Prostate gland (tissue), 2 donors: ENCODE measurements around the gene ARRB1. TPM values are rescaled to one million over a fixed set of nuclear protein-coding genes. Genes with fewer than 3 reads are reported as not detected.

Source experiments
- DNase-seq: peaks from one replicate; pipeline ENCODE4 v3.0.0-alpha.2; 2019; ENCODE audit warnings: low spot score
- H3K27ac ChIP-seq, 2 donors: fragments of 200-600 bp; sonication (generic); 2 replicates each; pipeline ENCODE4 v1.5.1; 2017 to 2019
- H3K27me3 ChIP-seq: fragments of 200-600 bp; sonication (generic); replicated peaks from 2 replicates; pipeline ENCODE4 v1.5.1; 2019; ENCODE audit not compliant: insufficient read depth
- H3K36me3 ChIP-seq, 2 donors: fragments of 200-600 bp; sonication (generic); 1 replicate in 1 of 2; 2 replicates in 1 of 2; pipeline versions ENCODE4 v1.5.1 to v1.8.1; 2017 to 2019
- H3K4me1 ChIP-seq: fragments of 200-600 bp; sonication (generic); replicated peaks from 2 replicates; pipeline ENCODE4 v1.5.1; 2019
- H3K4me3 ChIP-seq, 2 donors: fragments of 200-600 bp; sonication (generic); 2 replicates each; pipeline ENCODE4 v1.5.1; 2017 to 2019
- H3K9me3 ChIP-seq: fragments of 200-600 bp; sonication (generic); 2 replicates; pipeline ENCODE4 v1.5.1; 2017
- CTCF ChIP-seq, 4 experiments: fragments of 200-600 bp in 2 of 4; fragments of 450-650 bp in 2 of 4; sonication (generic) in 2 of 4; IDR thresholded peaks; 1 replicate in 3 of 4; 2 replicates in 1 of 4; pipeline ENCODE4 v1.5.1; 2016 to 2019; ENCODE audit warnings: antibody characterized with exemption in 4 of 4, mild to moderate bottlenecking in 2 of 4, moderate library complexity in 2 of 4
- POLR2A ChIP-seq: fragments of 450-650 bp; IDR thresholded peaks from one replicate; pipeline ENCODE4 v1.6.1; 2016; ENCODE audit warnings: antibody characterized with exemption, mild to moderate bottlenecking
- POLR2AphosphoS5 ChIP-seq: sonication (generic); formaldehyde crosslinking; IDR thresholded peaks from one replicate; pipeline ENCODE4 v1.6.1; 2017; ENCODE audit warnings: antibody characterized with exemption
- WGBS: methylation state at CpG from one replicate; pipeline ENCODE4 v1.1.5; 2018; 5-methylcytosine and 5-hydroxymethylcytosine counted together
- intact Hi-C: fragments of 100-400 bp; cut with DNase I; formaldehyde crosslinking; loops from one replicate; pipeline ENCODE4 v1.14.2; 2022
- total RNA-seq, 2 donors: library from RNA; depleted of rRNA; stranded (reverse); fragments of >200 nt; gene quantifications; one replicate each; pipeline ENCODE4 v1.1.0, GENCODE V29; 2016

ARRB1 gene
- total RNA-seq, 2 donors from 2014 or later: 31.9 to 64.7 TPM

GRCh38 chr11:75341612-75342011 lies 9.8 kb downstream of the ARRB1 start:
- H3K9me3 ChIP-seq: no peaks in the 10 kb centered on the region

GRCh38 chr11:75339685-75340409 lies 11.6 kb downstream of the ARRB1 start:
- Histone ChIP-seq H3K36me3 (no peaks in the 10 kb centered on the region), H3K4me3 (no peak overlapping the region), H3K4me1 (peaks cover 57% of the 10 kb centered on the region), H3K9me3 (no peaks in the 10 kb centered on the region), H3K27ac (peak overlapping the region; percentile 68 to 92), H3K27me3 (no peaks in the 10 kb centered on the region)
- 36% methylated on average over 14 of the region's 14 CpGs for WGBS
- intact Hi-C loops: no loop called here
- no peak for DNase-seq
- TF ChIP-seq POLR2A (no peak), CTCF (IDR thresholded peaks at IDR 0.05) (no peak)

More at GRCh38 chr11:75341612-75342011, 9.8 kb downstream of the ARRB1 start:
- no peaks in the 10 kb centered on the region for H3K27me3 ChIP-seq
- no peak for DNase-seq
- H3K4me1 ChIP-seq: peaks cover 69% of the 10 kb centered on the region
- peak overlapping the region; percentile 68 to 92 for H3K27ac ChIP-seq
- intact Hi-C loops: no loop called here
- H3K4me3 ChIP-seq: no peak overlapping the region
- no peaks in the 10 kb centered on the region for H3K36me3 ChIP-seq
- TF ChIP-seq POLR2AphosphoS5 (no peak), CTCF (IDR thresholded peaks at IDR 0.05) (no peak), POLR2A (no peak)
- WGBS: 36% methylated on average over 5 of the region's 5 CpGs

GRCh38 chr11:75338516-75339208 lies 12.8 kb downstream of the ARRB1 start:
- Histone ChIP-seq H3K4me3 (no peak overlapping the region), H3K9me3 (no peaks in the 10 kb centered on the region), H3K36me3 (no peaks in the 10 kb centered on the region), H3K27ac (peak overlapping the region; percentile 68 to 92), H3K27me3 (no peaks in the 10 kb centered on the region), H3K4me1 (peaks cover 51% of the 10 kb centered on the region)
- intact Hi-C loops: no loop called here
- WGBS: 68% methylated on average over 8 of the region's 8 CpGs
- no peak for TF ChIP-seq POLR2A
- no peak for TF ChIP-seq POLR2AphosphoS5
- TF ChIP-seq CTCF (IDR thresholded peaks at IDR 0.05): no peak
- no peak for DNase-seq

GRCh38 chr11:75337195-75337654 lies 14.2 kb downstream of the ARRB1 start:
- H3K27ac ChIP-seq: peak overlapping the region; percentile 16 to 21
- WGBS: 38% methylated on average over 6 of the region's 6 CpGs
- DNase-seq: no peak
- H3K27me3 ChIP-seq: no peaks in the 10 kb centered on the region
- intact Hi-C loops: no loop called here
- H3K36me3 ChIP-seq: no peaks in the 10 kb centered on the region
- H3K4me1 ChIP-seq: peaks cover 39% of the 10 kb centered on the region
- TF ChIP-seq CTCF (IDR thresholded peaks at IDR 0.05) (no peak), POLR2AphosphoS5 (no peak), POLR2A (no peak)
- H3K9me3 ChIP-seq: no peaks in the 10 kb centered on the region
- H3K4me3 ChIP-seq: no peak overlapping the region
